Mesothelial cell of epicardium (in vitro differentiated cells): ENCODE data around the gene DNAJB4. TPM values are rescaled to one million over a fixed set of nuclear protein-coding genes. Genes with fewer than 3 reads are reported as not detected.

Experiments used
- DNase-seq, 2 experiments: peaks; one replicate each; pipeline ENCODE4 v3.0.0; 2021; ENCODE audit warnings: low spot score in 2 of 2; ENCODE audit not compliant: unreplicated experiment in 2 of 2
- H3K27ac Mint-ChIP-seq: 2 replicates; pipeline ENCODE4 v1.8.0; 2021; ENCODE audit warnings: mixed read lengths
- H3K27me3 Mint-ChIP-seq: 2 replicates; pipeline ENCODE4 v1.8.0; 2021; ENCODE audit warnings: low read depth, mixed read lengths
- H3K36me3 Mint-ChIP-seq: 2 replicates; pipeline ENCODE4 v1.8.0; 2021; ENCODE audit warnings: mixed read lengths
- H3K4me1 Mint-ChIP-seq: 2 replicates; pipeline ENCODE4 v1.8.0; 2021; ENCODE audit warnings: mixed read lengths
- H3K4me3 Mint-ChIP-seq: 2 replicates; pipeline ENCODE4 v1.8.0; 2021; ENCODE audit warnings: mild to moderate bottlenecking, moderate library complexity, mixed read lengths
- H3K9me3 Mint-ChIP-seq: 2 replicates; pipeline ENCODE4 v1.8.0; 2021; ENCODE audit warnings: mixed read lengths
- total RNA-seq: library from RNA; stranded (reverse); gene quantifications from 3 replicates; pipeline ENCODE4 v1.2.1, GENCODE V29; 2021
- TF ChIP-seq, protein P1 (sequence below): fragments of 200-600 bp; sonication (generic); IDR thresholded peaks from one replicate; pipeline ENCODE4 v1.5.0; 2021; ENCODE audit warnings: antibody characterized with exemption; ENCODE audit not compliant: unreplicated experiment

Gene DNAJB4
- total RNA-seq, 1 donor from 2014 or later = 48.0 TPM

DNA sequence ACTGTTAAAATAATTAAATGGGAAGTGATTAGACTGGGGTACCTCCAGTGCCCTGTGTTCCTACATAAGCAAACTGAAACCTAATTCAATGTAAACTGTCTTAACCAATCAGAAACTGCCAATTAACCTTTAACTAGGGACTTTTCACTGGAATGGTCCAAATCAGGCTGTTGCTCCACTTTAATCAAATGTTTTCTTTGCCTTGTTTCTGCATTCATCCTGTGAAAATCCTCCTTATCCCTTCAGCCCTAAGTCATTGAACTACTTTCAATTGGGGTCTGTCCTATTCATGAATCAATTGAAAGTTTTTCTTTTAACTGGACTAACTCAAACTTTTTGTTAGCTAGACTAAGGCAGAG, 20.8 kb upstream of the DNAJB4 start:
- TF ChIP-seq, protein P1, sequence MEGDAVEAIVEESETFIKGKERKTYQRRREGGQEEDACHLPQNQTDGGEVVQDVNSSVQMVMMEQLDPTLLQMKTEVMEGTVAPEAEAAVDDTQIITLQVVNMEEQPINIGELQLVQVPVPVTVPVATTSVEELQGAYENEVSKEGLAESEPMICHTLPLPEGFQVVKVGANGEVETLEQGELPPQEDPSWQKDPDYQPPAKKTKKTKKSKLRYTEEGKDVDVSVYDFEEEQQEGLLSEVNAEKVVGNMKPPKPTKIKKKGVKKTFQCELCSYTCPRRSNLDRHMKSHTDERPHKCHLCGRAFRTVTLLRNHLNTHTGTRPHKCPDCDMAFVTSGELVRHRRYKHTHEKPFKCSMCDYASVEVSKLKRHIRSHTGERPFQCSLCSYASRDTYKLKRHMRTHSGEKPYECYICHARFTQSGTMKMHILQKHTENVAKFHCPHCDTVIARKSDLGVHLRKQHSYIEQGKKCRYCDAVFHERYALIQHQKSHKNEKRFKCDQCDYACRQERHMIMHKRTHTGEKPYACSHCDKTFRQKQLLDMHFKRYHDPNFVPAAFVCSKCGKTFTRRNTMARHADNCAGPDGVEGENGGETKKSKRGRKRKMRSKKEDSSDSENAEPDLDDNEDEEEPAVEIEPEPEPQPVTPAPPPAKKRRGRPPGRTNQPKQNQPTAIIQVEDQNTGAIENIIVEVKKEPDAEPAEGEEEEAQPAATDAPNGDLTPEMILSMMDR = no peak
- Mint-ChIP-seq H3K27me3 (no peaks in the 10 kb centered on the region), H3K36me3 (peaks cover 3% of the 10 kb centered on the region), H3K4me3 (no peak overlapping the region), H3K4me1 (peaks cover 15% of the 10 kb centered on the region), H3K9me3 (no peaks in the 10 kb centered on the region), H3K27ac (no peak overlapping the region)
- no peak for DNase-seq

DNA sequence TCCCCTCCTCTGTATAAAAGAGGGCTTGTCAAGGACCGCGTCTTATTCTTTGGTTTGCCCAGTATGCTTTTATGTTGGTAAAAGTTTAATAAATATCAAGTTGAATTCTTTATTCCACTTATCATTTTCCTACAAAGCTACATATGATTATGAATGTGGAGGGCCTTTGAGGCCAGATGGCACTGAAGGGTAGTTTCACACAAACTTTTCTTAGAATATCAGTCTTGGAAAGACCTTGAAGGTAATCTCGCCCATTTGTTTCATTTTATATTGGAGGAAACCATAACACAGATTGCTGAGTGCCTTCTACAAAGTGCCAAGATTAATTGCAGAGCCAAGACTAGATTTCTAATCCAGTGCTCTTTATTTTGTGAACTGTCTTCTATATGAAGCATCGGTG, 20.1 kb upstream of the DNAJB4 start:
- TF ChIP-seq, protein P1 = no peak
- peaks cover 15% of the 10 kb centered on the region for H3K4me1 Mint-ChIP-seq
- no peak for DNase-seq
- H3K36me3 Mint-ChIP-seq = peaks cover 3% of the 10 kb centered on the region
- no peak overlapping the region for H3K27ac Mint-ChIP-seq
- H3K27me3 Mint-ChIP-seq = no peaks in the 10 kb centered on the region
- no peak overlapping the region for H3K4me3 Mint-ChIP-seq
- H3K9me3 Mint-ChIP-seq = no peaks in the 10 kb centered on the region

DNA sequence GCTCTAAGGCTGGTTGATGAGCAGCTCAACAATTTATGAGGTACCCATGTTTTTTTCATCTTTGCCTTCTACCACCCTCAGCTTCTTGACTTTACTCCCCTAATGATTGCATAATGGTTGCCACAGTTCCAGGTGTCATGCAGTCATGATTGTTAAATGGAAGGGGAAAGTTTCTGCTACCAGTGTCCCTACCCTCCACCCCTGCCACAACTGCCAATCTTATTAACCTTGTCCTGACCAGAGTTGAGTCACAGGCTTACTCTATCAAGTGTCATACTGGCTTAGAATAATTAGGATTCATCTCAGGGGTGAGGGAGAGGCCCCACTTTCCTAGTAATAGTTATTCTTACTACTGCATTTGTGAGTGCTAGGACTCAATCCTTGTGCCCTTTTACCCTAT, 17.9 kb upstream of the DNAJB4 start:
- Mint-ChIP-seq H3K27ac (no peak overlapping the region), H3K4me3 (no peak overlapping the region), H3K9me3 (no peaks in the 10 kb centered on the region), H3K36me3 (peaks cover 6% of the 10 kb centered on the region), H3K4me1 (no peaks in the 10 kb centered on the region), H3K27me3 (no peaks in the 10 kb centered on the region)
- no peak for DNase-seq
- TF ChIP-seq, protein P1 = no peak

DNA sequence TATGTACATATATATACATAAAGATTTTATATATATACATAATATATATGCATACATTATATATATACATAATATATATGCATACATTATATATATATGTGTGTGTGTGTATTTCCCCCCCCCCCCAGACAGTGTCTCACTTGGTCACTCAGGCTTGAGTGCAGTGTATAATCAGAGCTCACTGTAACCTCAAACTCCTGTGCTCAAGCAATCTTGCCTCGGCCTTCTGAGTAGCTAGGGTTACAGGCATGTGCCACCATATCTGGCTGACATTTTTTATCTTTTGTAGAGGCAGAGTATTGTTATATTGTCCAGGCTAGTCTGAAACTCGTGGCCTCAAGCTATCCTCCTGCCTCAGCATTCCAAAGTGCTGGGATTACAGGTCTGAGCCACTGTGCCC, 16.8 kb upstream of the DNAJB4 start:
- TF ChIP-seq, protein P1 = no peak
- no peaks in the 10 kb centered on the region for H3K27me3 Mint-ChIP-seq

DNA sequence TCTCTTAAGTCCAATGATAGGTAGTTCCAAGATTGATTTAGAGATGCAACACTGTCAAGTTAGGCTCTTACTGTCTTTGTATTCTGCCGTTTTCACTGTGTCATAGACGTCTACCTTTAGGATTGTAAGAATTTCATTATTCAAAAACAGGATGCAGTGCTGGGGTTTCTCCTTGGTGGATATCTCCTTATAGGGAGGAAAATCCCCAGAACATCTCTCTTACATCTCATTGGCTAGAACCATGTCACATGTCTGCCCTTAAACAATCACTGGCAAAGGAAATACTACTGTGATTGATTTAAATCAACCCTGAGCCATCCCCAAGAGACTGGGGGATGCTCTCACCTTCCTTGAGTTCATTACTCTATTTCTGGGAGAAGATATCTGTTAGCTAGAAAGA, 15.0 kb upstream of the DNAJB4 start:
- Mint-ChIP-seq H3K9me3 (no peaks in the 10 kb centered on the region), H3K27ac (no peak overlapping the region), H3K4me1 (no peaks in the 10 kb centered on the region), H3K4me3 (no peak overlapping the region), H3K36me3 (peaks cover 9% of the 10 kb centered on the region), H3K27me3 (no peaks in the 10 kb centered on the region)
- DNase-seq = no peak
- TF ChIP-seq, protein P1 = no peak

More for the DNA sequence above, 16.8 kb upstream of the DNAJB4 start:
- no peak for DNase-seq
- Mint-ChIP-seq H3K36me3 (peaks cover 6% of the 10 kb centered on the region), H3K4me3 (no peak overlapping the region), H3K4me1 (no peaks in the 10 kb centered on the region), H3K27ac (no peak overlapping the region), H3K9me3 (no peaks in the 10 kb centered on the region)

DNA sequence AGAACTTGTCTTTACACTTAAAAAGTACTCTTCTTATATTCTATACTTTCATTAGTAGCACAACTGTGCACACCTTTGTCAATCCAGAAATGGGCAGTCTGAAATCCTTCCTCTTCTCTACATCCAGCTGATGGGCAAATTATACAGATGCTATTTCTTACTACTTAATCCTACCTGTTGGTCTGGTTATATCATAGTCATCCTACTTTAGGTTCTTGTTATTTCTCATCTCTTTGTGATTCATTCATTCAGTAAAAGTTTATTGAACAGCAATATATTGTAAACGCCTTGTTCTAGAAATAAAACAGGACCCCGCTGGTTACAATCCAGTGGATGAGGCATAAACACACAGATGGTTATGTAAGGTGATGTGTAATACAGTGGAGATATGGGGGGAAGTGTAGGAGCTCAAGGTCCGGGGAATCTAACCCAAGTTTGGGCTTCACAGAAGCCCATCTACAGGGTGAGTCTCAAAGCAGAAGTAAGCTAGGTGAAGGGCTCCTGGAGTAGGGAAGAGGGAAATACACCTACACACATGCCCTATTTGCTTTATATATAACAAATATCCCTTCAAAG, 14.0 kb upstream of the DNAJB4 start:
- Mint-ChIP-seq H3K27ac (no peak overlapping the region), H3K4me1 (no peaks in the 10 kb centered on the region), H3K27me3 (no peaks in the 10 kb centered on the region), H3K4me3 (no peak overlapping the region), H3K9me3 (no peaks in the 10 kb centered on the region), H3K36me3 (peaks cover 9% of the 10 kb centered on the region)
- no peak for DNase-seq
- TF ChIP-seq, protein P1 = no peak
